ENCODE data around the gene CNTNAP2. TPM values are rescaled to one million over a fixed set of nuclear protein-coding genes. Genes with fewer than 3 reads are reported as not detected.

The CNTNAP2 gene
- total RNA-seq, 2 donors from 2014 or later = 171 to 228 TPM

GRCh38 chr7:146094356-146094755 lies 22.2 kb upstream of the CNTNAP2 start:
- no peaks in the 10 kb centered on the region for H3K36me3 Mint-ChIP-seq (ENCODE audit: low read depth)
- H3K36me3 ChIP-seq (ENCODE audit: control insufficient read depth, insufficient read depth, low read length) = no peaks in the 10 kb centered on the region
- no peaks in the 10 kb centered on the region for H3K27me3 Mint-ChIP-seq (ENCODE audit: insufficient read depth)
- no peak overlapping the region for H3K4me3 ChIP-seq (ENCODE audit: low read length)
- H3K4me3 Mint-ChIP-seq = no peak overlapping the region
- H3K27me3 ChIP-seq (ENCODE audit: control insufficient read depth, insufficient read depth, low read length, poor library complexity, severe bottlenecking) = no peaks in the 10 kb centered on the region
- no peak overlapping the region for H3K27ac ChIP-seq (ENCODE audit: low read depth, low read length)
- no peak for TF ChIP-seq CTCF (conservative IDR thresholded peaks at IDR 0.05)
- H3K4me1 ChIP-seq (ENCODE audit: control insufficient read depth, insufficient read depth, low read length) = no peaks in the 10 kb centered on the region
- DNase-seq = no peak
- 73 to 87% methylated on average over 2 to 4 of the region's 4 CpGs for WGBS, 2 experiments (ENCODE audit: insufficient coverage in 1 of 2, insufficient read length in 1 of 2)
- no peaks in the 10 kb centered on the region for H3K9me3 Mint-ChIP-seq
- no peak overlapping the region for H3K9ac ChIP-seq (ENCODE audit: extremely low read depth, low read length, poor library complexity, severe bottlenecking)
- H3K4me1 Mint-ChIP-seq = no peaks in the 10 kb centered on the region
- H3K27ac Mint-ChIP-seq = no peak overlapping the region
- no peaks in the 10 kb centered on the region for H3K9me3 ChIP-seq (ENCODE audit: control insufficient read depth, low read length)

- Histone ChIP-seq H3K9ac (ENCODE audit: extremely low read depth, low read length, poor library complexity, severe bottlenecking) (no peak overlapping the region), H3K4me1 (ENCODE audit: control insufficient read depth, insufficient read depth, low read length) (no peaks in the 10 kb centered on the region), H3K27ac (ENCODE audit: low read depth, low read length) (no peak overlapping the region), H3K27me3 (ENCODE audit: control insufficient read depth, insufficient read depth, low read length, poor library complexity, severe bottlenecking) (no peaks in the 10 kb centered on the region), H3K9me3 (ENCODE audit: control insufficient read depth, low read length) (no peaks in the 10 kb centered on the region), H3K36me3 (ENCODE audit: control insufficient read depth, insufficient read depth, low read length) (no peaks in the 10 kb centered on the region), H3K4me3 (ENCODE audit: low read length) (no peak overlapping the region)
- DNase-seq = peak; percentile 86
- Mint-ChIP-seq H3K27me3 (ENCODE audit: insufficient read depth) (no peaks in the 10 kb centered on the region), H3K4me1 (no peaks in the 10 kb centered on the region), H3K36me3 (ENCODE audit: low read depth) (no peaks in the 10 kb centered on the region), H3K9me3 (no peaks in the 10 kb centered on the region), H3K4me3 (no peak overlapping the region), H3K27ac (no peak overlapping the region)
- TF ChIP-seq CTCF (conservative IDR thresholded peaks at IDR 0.05) = peak; percentile 80
- 67 to 68% methylated on average over 4 to 5 of the region's 5 CpGs for WGBS, 2 experiments (ENCODE audit: insufficient coverage in 1 of 2, insufficient read length in 1 of 2)
Observed at GRCh38 chr7:146096994-146097393, 19.6 kb upstream of the CNTNAP2 start.

GRCh38 chr7:146106319-146106718 lies 10.3 kb upstream of the CNTNAP2 start:
- H3K9me3 Mint-ChIP-seq = no peaks in the 10 kb centered on the region
- H3K4me3 Mint-ChIP-seq = no peak overlapping the region
- H3K27ac Mint-ChIP-seq = no peak overlapping the region
- H3K27me3 Mint-ChIP-seq (ENCODE audit: insufficient read depth) = peaks cover 8% of the 10 kb centered on the region
- no peaks in the 10 kb centered on the region for H3K36me3 Mint-ChIP-seq (ENCODE audit: low read depth)
- no peaks in the 10 kb centered on the region for H3K27me3 ChIP-seq (ENCODE audit: control insufficient read depth, insufficient read depth, low read length, poor library complexity, severe bottlenecking)
- H3K9ac ChIP-seq (ENCODE audit: extremely low read depth, low read length, poor library complexity, severe bottlenecking) = no peak overlapping the region
- no peak for DNase-seq
- WGBS, 2 experiments (ENCODE audit: insufficient coverage in 1 of 2, insufficient read length in 1 of 2) = 62% methylated on average over 3 of the region's 3 CpGs; no CpG with 5 or more reads in 1 of the 2 experiments
- no peaks in the 10 kb centered on the region for H3K9me3 ChIP-seq (ENCODE audit: control insufficient read depth, low read length)
- H3K27ac ChIP-seq (ENCODE audit: low read depth, low read length) = no peak overlapping the region
- no peak for TF ChIP-seq CTCF (conservative IDR thresholded peaks at IDR 0.05)
- no peak overlapping the region for H3K4me3 ChIP-seq (ENCODE audit: low read length)
- H3K36me3 ChIP-seq (ENCODE audit: control insufficient read depth, insufficient read depth, low read length) = no peaks in the 10 kb centered on the region
- H3K4me1 Mint-ChIP-seq = no peaks in the 10 kb centered on the region
- H3K4me1 ChIP-seq (ENCODE audit: control insufficient read depth, insufficient read depth, low read length) = no peaks in the 10 kb centered on the region
